ENCODE data around the gene PHF2. TPM values are rescaled to one million over a fixed set of nuclear protein-coding genes. Genes with fewer than 3 reads are reported as not detected.

The PHF2 gene
- total RNA-seq, 1 donor, result 18.9 TPM

DNA sequence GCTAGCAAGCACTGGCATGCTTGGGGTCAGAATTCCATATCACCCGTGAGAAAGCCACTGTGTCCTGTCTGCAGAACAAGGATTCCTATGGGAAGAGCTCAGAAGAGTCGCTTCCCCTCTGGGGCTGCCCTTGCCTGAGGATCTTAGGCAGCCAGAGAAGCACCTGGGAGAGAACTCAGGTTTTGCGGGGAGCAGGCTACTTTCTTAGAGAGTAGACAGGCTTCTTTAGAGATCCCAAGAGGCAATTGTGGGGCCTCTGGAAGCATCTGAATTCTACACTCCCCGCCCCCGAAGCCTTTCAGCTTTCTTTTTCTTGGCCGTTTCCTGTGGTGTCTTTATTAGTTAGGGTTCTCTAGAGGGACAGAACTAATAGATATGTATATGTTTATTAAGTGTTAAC is 40.9 kb downstream of the PHF2 start:
- no peaks in the 10 kb centered on the region for H3K9me3 ChIP-seq (ENCODE audit: low read depth, low read length)
- peaks cover 3% of the 10 kb centered on the region for H3K4me1 ChIP-seq (ENCODE audit: insufficient read depth, low read length)
- no peak overlapping the region for H3K4me3 ChIP-seq (ENCODE audit: low read length)
- no peaks in the 10 kb centered on the region for H3K27me3 ChIP-seq (ENCODE audit: insufficient read depth, low read length)

- Histone ChIP-seq H3K4me3 (ENCODE audit: low read length) (no peak overlapping the region), H3K4me1 (ENCODE audit: insufficient read depth, low read length) (no peaks in the 10 kb centered on the region)
These were observed 42.9 kb downstream of the PHF2 start for GRCh38 chr9:93619272-93619775.

GRCh38 chr9:93620041-93620506 is 43.7 kb downstream of the PHF2 start:
- Histone ChIP-seq H3K9me3 (ENCODE audit: low read depth, low read length) (no peaks in the 10 kb centered on the region), H3K27me3 (ENCODE audit: insufficient read depth, low read length) (no peaks in the 10 kb centered on the region), H3K4me1 (ENCODE audit: insufficient read depth, low read length) (no peaks in the 10 kb centered on the region), H3K4me3 (ENCODE audit: low read length) (no peak overlapping the region)

More at GRCh38 chr9:93619272-93619775, 42.9 kb downstream of the PHF2 start:
- Histone ChIP-seq H3K27me3 (ENCODE audit: insufficient read depth, low read length) (no peaks in the 10 kb centered on the region), H3K9me3 (ENCODE audit: low read depth, low read length) (no peaks in the 10 kb centered on the region)

DNA sequence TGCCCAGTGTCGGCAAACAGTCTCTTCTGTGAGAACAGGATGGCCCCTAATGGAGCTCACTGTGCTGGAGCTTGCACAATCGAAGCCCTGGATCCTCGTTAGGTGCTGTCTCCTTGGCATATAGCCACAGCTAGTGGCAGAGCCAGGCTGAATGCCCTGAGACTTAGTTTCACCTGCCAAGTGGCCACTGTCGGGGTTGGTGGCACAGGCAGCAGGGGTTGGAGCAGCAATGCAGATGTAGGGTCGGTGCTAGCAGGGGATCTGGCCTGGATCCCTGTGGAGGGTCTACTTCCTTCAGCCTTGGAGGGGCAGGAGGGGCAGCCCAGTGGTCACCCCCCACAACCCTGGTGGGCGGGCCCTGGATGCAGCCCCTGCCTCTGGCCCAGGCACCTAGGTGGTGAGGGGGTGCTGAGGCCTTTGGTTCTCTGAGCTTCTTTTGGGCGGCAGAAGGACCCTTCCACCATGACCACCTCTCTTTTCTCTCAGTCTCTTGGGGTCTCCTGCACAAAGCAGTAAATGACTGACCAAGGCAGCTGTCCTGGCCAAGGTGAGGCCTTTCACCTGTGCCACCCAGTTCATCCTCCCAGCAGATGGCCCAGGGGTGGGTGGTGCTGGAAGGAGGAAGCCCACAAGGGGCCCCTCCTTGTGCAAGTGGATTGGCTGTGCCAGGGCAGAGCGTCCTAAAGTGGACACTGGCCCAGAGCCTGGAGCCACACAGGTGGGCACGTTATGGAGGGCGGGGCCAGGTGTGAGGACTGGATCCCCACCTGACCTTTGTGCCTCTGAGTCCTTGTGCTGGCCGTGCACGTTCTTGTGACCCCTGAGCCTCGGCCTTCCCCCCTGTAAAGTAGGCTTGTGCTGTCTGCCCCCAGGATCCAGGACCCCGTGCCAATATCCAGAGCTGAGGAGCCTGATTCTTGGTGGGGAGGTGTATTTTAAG is 44.8 kb downstream of the PHF2 start:
- H3K9me3 ChIP-seq (ENCODE audit: low read depth, low read length), result no peaks in the 10 kb centered on the region
- H3K27me3 ChIP-seq (ENCODE audit: insufficient read depth, low read length), result no peaks in the 10 kb centered on the region
- no peaks in the 10 kb centered on the region for H3K4me1 ChIP-seq (ENCODE audit: insufficient read depth, low read length)
- H3K4me3 ChIP-seq (ENCODE audit: low read length), result no peak overlapping the region

DNA sequence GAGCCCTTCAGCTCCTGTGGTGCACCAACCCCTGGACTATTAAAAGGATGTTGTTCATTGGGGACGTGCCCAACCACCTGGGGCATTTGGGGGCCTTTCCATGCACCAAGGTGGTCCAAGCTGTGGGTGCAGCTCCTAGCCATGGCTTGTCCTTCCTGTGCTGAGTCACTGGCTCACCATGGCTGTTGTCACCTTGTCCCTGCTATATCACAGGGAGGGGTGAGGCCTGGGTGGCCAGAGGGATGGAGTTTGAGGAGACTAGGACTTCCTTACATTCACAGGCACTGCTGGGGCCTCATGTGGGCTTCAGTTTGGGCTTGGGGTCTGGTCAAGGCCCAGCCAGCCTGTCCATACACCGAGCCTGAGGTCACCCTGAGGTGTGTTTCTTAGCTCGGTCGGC is 45.5 kb downstream of the PHF2 start:
- Histone ChIP-seq H3K4me3 (ENCODE audit: low read length) (no peak overlapping the region), H3K9me3 (ENCODE audit: low read depth, low read length) (peaks cover 4% of the 10 kb centered on the region), H3K4me1 (ENCODE audit: insufficient read depth, low read length) (no peaks in the 10 kb centered on the region), H3K27me3 (ENCODE audit: insufficient read depth, low read length) (no peaks in the 10 kb centered on the region)

- Histone ChIP-seq H3K4me1 (ENCODE audit: insufficient read depth, low read length) (no peaks in the 10 kb centered on the region), H3K9me3 (ENCODE audit: low read depth, low read length) (peaks cover 12% of the 10 kb centered on the region), H3K4me3 (ENCODE audit: low read length) (no peak overlapping the region), H3K27me3 (ENCODE audit: insufficient read depth, low read length) (no peaks in the 10 kb centered on the region)
These were observed 46.3 kb downstream of the PHF2 start for GRCh38 chr9:93622691-93623090.

- no peaks in the 10 kb centered on the region for H3K27me3 ChIP-seq (ENCODE audit: insufficient read depth, low read length)
- H3K4me3 ChIP-seq (ENCODE audit: low read length), result no peak overlapping the region
- no peaks in the 10 kb centered on the region for H3K4me1 ChIP-seq (ENCODE audit: insufficient read depth, low read length)
- peaks cover 17% of the 10 kb centered on the region for H3K9me3 ChIP-seq (ENCODE audit: low read depth, low read length)
These were observed 47.4 kb downstream of the PHF2 start for GRCh38 chr9:93623753-93624152.

GRCh38 chr9:93624431-93624834 is 48.0 kb downstream of the PHF2 start:
- Histone ChIP-seq H3K4me3 (ENCODE audit: low read length) (no peak overlapping the region), H3K4me1 (ENCODE audit: insufficient read depth, low read length) (no peaks in the 10 kb centered on the region), H3K27me3 (ENCODE audit: insufficient read depth, low read length) (no peaks in the 10 kb centered on the region), H3K9me3 (ENCODE audit: low read depth, low read length) (peaks cover 17% of the 10 kb centered on the region)

DNA sequence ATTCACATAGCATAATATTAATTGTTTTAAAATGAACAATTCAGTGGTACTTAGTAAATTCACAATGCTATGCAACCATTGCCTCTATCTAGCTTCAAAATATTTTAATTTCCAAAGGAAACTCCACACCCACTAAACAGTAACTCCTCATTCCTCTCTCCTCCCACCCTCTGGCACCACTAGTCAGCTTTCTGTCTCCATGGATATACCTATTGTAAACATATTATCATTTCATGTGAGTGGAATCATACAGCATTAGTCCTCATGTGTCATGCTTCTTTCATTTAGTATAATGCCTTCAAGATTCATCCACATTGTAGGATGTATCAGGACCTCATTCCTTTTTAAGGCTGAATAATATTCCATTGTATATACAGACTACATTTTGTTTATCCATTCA is 48.6 kb downstream of the PHF2 start:
- Histone ChIP-seq H3K4me3 (ENCODE audit: low read length) (no peak overlapping the region), H3K27me3 (ENCODE audit: insufficient read depth, low read length) (no peaks in the 10 kb centered on the region), H3K4me1 (ENCODE audit: insufficient read depth, low read length) (no peaks in the 10 kb centered on the region), H3K9me3 (ENCODE audit: low read depth, low read length) (peaks cover 17% of the 10 kb centered on the region)

GRCh38 chr9:93629920-93630319 is 53.5 kb downstream of the PHF2 start:
- H3K4me3 ChIP-seq (ENCODE audit: low read length), result no peak overlapping the region
- H3K27me3 ChIP-seq (ENCODE audit: insufficient read depth, low read length), result no peaks in the 10 kb centered on the region
- H3K9me3 ChIP-seq (ENCODE audit: low read depth, low read length), result peaks cover 17% of the 10 kb centered on the region
- no peaks in the 10 kb centered on the region for H3K4me1 ChIP-seq (ENCODE audit: insufficient read depth, low read length)

GRCh38 chr9:93630806-93631411 is 54.5 kb downstream of the PHF2 start:
- no peak overlapping the region for H3K4me3 ChIP-seq (ENCODE audit: low read length)
- H3K9me3 ChIP-seq (ENCODE audit: low read depth, low read length), result peaks cover 17% of the 10 kb centered on the region
- H3K4me1 ChIP-seq (ENCODE audit: insufficient read depth, low read length), result no peaks in the 10 kb centered on the region
- H3K27me3 ChIP-seq (ENCODE audit: insufficient read depth, low read length), result no peaks in the 10 kb centered on the region

- no peak overlapping the region for H3K4me3 ChIP-seq (ENCODE audit: low read length)
- H3K27me3 ChIP-seq (ENCODE audit: insufficient read depth, low read length), result no peaks in the 10 kb centered on the region
- H3K4me1 ChIP-seq (ENCODE audit: insufficient read depth, low read length), result no peaks in the 10 kb centered on the region
- H3K9me3 ChIP-seq (ENCODE audit: low read depth, low read length), result no peaks in the 10 kb centered on the region
These were observed 57.3 kb downstream of the PHF2 start for GRCh38 chr9:93633492-93634221.

DNA sequence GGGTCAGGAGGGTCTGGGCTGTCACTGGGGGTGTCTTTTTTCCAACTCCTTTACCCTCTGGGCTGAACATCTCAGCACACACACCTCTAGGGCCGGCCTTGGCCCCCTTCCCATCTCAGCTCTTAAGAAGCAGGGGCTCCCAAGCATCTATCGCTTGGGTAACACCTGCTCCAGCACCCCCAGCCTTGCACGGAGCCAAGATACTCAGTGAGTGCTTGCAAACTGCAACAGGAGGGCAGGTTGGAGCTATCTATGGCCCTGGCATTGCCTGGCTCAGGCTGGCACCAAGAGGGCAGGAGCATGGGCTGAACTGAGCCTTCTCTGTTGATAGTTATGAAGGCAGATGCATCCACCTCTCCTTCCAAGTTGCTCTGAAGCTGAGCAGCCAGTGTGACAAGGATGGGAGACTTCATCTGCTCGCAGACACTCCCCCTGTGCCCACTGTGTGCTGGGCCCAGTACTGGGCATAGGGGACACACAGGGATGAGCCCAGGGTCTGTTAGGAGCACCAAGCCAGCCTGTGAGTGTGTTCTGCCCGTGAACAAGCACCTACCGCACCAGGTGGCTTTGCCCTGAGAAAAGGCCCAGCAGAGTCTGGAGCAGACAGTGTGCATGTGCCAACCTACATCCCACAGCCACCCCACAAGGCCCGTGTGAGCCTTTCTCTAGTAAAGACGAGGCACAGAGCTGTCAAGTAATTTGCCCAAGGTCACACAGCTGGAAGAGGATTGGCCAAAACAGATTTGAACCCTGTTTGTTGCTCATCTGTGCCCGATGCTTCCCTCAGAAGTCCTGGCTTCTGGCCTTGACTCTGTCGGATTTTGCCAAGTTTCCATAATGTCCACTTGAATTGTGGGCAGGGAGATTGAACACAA is 58.2 kb downstream of the PHF2 start:
- no peaks in the 10 kb centered on the region for H3K27me3 ChIP-seq (ENCODE audit: insufficient read depth, low read length)
- H3K4me3 ChIP-seq (ENCODE audit: low read length), result no peak overlapping the region
- H3K9me3 ChIP-seq (ENCODE audit: low read depth, low read length), result no peaks in the 10 kb centered on the region
- no peaks in the 10 kb centered on the region for H3K4me1 ChIP-seq (ENCODE audit: insufficient read depth, low read length)
